GDM1 (cell line): ENCODE results near the gene HLA-DQA2.
"Not testable (repeated sequence)": the region's sequence is repeated elsewhere in the genome, so short reads cannot be mapped to it uniquely, and the experiment has no call there.

Source experiments
- DNase-seq: peaks from one replicate; lab custom pipeline; 2025; lab: John Stamatoyannopoulos, UW

The HLA-DQA2 gene

DNA sequence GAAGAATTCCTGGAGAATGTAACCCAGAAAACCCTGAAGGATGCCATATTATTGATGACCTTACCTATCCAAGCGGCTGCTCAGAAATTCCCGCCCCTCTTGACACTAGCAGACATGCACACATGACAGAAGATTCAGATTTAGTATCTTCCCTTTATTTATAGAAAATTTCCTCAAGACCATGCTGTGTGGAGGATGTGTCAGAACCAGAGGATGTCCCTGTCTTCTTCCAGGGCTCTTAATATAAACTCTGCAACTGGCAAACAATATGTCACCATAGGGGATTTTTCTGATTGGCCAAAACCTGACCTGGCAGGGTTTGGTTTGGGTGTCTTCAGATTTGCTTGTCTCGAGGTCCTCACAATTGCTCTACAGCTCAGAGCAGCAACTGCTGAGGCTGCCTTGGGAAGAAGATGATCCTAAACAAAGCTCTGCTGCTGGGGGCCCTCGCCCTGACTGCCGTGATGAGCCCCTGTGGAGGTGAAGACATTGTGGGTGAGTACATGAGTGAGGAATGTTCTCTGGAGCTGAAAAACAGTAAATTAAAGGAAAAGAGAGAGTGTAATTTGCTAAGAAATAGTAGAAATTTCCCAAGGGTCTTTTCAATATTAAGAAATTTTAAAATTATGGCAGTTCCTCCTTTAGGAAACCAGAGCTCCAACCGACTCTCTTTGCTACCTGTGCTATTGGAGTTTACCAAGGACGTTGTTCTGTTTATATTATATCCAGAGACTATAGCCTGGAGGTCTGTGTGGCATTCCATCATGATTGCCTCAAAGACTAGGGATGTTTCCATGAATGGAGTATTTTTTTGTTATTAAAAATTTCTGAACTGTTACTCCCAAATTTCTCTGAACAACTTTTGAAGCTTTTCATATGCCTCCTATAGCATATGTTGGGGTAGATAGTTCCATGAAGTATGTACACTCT is at the start of gene HLA-DQA2:
TSS of gene HLA-DQA2 (plus strand) at position 361 of the 930 bp plus-strand sequence. CDS start at position 414, 53 bp downstream.
- no peak for DNase-seq

DNA sequence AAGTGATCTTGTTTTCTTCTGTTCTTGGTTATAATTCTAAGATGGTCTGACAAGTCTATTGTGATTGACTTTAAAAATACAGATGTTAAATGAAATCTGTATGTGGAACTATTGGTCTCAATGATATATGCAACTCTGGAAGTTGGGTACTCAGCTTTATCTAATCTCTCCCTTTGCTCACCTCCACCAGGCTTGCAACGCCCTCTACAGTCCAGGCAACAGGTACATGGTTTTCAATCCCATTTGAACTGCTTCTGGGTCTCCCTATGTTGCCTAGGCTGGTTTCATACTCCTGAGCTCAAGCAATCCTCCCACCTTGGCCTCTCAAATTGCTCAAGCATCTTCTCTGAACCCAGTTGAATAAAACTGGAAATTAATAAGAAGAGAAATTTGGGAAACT is 49.2 kb upstream of the HLA-DQA2 start:
- DNase-seq = peak; percentile 35

DNA sequence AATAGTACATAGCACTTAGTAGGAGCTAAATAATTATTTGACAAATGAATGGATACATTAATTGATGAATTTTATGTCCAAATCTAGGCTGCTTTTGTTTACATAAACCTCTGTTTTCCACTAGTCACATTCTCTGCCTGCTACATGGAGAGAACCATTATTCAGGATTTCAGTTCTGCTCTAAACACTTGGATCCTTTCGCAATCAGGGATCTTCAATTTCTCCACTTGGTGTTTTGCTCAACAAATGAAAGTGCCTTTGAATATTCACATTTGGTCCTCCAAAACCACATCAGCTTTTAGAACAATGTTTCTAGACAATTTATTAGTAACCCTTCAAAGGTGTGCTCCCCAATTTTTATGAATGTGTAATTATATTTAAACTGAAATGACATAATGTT is 44.2 kb upstream of the HLA-DQA2 start:
- DNase-seq = no peak

GRCh38 chr6:32700391-32701040 is 40.7 kb upstream of the HLA-DQA2 start:
- DNase-seq = peak; percentile 9

GRCh38 chr6:32703347-32703746 is 37.8 kb upstream of the HLA-DQA2 start:
- DNase-seq = no peak

DNA sequence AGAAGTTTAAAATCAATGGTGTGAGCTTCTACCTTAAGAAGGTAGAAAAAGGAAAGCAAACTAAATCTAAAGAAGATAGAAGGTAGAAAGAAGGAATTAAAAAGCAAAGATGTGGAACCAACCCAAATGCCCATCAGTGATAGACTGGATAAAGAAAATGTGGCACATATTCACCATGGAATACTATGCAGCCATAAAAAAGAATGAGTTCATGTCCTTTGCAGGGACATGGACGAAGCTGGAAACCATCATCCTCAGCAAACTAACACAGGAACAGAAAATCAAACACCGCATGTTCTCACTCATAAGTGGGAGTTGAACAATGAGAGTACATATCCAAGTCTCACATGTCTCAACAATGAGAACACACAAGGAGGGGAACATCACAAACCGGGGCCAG is 36.0 kb upstream of the HLA-DQA2 start:
- not testable (repeated sequence) for DNase-seq

DNA sequence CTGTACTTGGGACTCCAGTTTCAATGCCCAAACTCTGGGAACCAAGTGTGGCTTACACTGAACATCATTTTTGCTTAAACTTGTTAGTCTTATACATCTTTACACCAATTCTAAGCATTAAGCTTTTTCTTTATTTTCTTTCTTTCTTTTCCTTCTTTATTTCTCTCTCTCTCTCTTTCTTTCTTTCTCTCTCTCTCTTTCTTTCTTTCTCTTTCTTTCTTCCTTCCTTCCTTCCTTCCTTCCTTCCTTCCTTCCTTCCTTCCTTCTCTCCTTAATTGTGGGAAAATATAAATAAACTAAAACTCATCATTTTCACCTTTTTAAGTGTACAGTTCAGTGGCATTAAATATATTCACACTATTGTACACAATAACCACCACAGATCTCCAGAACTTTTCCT is 31.6 kb upstream of the HLA-DQA2 start:
- DNase-seq = no peak

GRCh38 chr6:32713241-32713640 is 27.9 kb upstream of the HLA-DQA2 start:
- no peak for DNase-seq

GRCh38 chr6:32716396-32716795 is 24.8 kb upstream of the HLA-DQA2 start:
- DNase-seq = no peak

DNA sequence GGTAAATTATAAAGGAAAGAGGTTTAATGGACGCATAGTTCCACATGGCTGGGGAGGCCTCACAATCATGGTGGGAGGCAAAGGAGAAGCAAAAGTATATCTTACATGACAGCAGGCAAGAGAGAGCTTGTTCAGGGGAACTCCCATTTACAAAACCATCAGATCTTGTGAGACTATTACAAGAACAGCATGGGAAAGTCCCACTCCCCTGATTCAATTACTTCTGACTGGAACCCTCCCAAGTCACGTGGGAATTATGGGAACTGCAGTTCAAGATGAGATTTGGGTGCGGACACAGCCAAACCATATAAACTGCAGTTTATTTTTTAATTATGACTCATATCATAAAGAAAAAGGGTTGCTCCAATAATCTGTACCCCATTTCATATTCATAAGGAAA is 22.3 kb upstream of the HLA-DQA2 start:
- DNase-seq = no peak

- DNase-seq = no peak
Measured at GRCh38 chr6:32738126-32738525, 3.1 kb upstream of the HLA-DQA2 start.

DNA sequence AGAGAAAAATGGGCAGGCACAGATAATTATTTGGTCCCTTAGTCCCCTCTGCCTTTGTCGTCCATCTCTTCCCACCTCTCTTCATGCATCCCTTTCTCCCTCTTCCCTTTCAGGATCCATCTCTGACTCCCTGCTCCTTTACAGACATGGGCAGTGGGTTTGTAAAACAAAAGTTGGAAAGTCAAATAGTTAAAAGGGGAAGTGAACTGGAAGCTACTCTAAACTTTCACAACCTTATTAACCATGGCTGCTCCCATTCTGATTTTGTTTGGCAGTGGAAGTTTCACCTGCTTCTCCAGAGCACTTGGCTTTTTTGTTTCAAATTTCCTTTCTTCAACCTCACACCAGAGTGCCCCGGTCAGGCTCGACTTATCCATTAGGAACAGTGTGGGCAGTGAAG is 1.2 kb downstream of the HLA-DQA2 start:
- no peak for DNase-seq

GRCh38 chr6:32744776-32745175 is 3.6 kb downstream of the HLA-DQA2 start:
- DNase-seq = no peak

- not testable (repeated sequence) for DNase-seq
Measured at GRCh38 chr6:32745649-32746048, 4.5 kb downstream of the HLA-DQA2 start.

DNA sequence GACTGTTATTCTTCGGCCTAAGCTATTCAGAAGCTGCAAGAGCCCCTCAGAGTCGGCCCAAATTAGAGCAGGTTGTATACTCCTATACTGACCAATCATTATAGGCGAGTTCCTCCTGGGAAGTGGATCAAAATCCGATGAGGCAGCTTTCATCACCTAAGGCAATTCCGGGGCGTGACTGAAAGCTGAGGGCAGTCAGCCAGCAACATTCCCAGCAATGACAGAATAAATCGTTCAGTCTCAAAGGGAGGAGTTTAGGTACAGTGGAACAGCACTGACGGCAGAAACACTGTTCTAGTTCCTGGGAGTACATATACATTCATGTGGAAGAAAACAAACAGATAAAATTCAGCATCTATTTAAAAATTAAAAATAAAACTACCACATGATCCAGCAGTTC is 11.4 kb downstream of the HLA-DQA2 start:
- no peak for DNase-seq

DNA sequence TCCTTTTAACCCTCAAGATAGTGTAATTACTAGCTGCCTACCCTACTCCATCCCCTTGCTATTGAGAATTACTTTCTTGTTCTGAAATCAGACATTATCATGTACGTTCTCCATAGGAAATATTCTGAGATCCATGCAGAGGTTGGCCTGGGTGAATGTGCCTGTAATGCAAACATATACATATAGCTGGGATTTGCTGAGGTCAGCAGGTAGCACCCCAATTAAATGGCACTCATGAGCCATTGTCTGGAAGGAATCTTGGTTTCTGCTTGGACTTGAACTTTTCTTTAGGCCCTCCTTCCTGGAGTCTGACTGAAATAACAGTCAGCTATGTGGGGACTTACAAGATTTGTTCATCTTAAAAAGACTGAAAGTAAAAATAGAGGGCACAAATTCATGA is 18.5 kb downstream of the HLA-DQA2 start:
- no peak for DNase-seq

DNA sequence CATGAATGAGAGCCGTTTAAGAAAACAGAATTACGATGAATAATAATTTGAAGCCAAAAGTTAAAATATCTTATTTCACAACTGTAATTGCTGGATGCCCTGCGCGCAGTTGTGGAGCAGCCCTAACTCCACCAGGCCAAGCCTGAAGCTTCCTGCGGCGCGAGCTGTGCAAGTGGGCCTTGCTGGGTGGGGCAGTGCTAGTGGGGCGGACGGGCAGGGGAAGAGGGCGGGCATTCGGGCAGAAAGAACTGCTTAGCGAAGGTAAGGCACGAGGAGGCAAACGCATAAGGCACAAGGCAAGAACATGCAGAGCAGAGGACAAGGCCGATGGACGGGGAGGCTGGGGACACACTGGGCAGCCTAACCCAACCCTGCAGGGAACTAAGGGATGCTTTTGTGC is 19.9 kb downstream of the HLA-DQA2 start:
- no peak for DNase-seq

- DNase-seq = no peak
Measured at GRCh38 chr6:32761548-32761947, 20.4 kb downstream of the HLA-DQA2 start.

DNA sequence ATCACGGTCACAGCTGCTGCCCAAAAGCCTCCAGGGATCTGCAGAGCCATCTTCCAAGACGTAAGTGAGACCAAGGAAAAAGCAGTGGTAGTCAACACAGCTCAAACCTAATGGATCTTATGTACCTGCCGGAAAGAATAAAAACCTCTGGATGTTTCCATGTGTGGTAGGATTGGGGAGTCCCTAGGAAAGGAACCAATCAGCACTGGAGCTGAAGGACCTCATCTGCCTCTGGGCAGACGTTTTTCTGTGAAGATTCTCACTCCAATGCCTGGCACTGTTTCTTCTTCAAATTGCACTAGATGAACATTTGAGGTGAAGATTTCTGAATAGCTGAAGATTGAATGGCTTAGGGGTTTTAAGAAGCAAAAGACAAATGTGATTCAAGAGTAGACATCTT is 22.2 kb downstream of the HLA-DQA2 start, which contains the start of gene HLA-DQB2:
TSS of gene HLA-DQB2 (minus strand) at position 112 of the 400 bp plus-strand sequence. CDS start at position 50, 62 bp downstream.
- no peak for DNase-seq

GRCh38 chr6:32764048-32764447 is 22.9 kb downstream of the HLA-DQA2 start:
- DNase-seq = no peak

- DNase-seq = no peak
Measured at GRCh38 chr6:32772656-32773055, 31.5 kb downstream of the HLA-DQA2 start.

DNA sequence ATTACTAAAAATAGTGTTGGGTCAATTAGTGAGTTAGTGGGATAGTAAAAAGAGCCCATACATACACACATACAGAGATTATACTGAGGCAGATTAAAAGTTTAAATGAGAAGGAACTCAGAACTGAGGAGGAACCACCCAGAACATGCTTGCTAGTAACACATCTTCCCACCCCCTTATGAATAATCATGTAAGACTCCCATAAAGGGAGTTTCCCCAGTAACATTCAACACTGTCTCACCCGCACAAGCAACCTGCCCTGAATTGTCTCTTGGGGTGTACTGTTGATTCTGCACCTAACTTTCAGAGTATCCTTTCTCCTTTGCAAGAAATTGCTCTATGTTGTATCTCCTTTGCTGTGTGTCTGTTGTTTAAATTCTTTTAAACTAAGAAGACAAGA is 33.2 kb downstream of the HLA-DQA2 start:
- DNase-seq = no peak

DNA sequence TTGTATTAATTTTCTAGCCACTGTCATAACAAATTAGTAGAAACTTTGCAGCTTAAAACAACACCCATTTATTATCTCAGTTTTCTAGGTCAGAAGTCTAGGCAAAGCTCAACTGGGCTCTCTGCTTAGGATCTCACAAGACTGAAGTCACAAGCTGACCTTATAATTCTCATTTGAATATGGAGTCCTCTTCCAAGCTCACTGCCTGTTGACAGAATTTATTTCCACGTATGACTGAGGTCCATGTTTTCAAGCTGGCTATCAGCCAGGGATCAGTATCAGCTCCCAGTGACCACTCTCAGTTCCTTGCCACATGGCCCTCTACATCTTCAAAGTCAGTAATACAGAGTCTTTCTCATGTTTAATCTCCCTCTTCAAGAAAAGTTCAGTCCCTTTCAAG is 33.9 kb downstream of the HLA-DQA2 start:
- DNase-seq = no peak
